AG04450 (cell line): ENCODE measurements around the gene KCNJ5. TPM values are rescaled to one million over a fixed set of nuclear protein-coding genes. Genes with fewer than 3 reads are reported as not detected.

Experiments used
- CTCF ChIA-PET: fragments of 300-600, 350-600 bp; formaldehyde crosslinking; extraction: SDS; loops from one replicate; lab custom pipeline; 2022; ENCODE audit warnings: antibody characterized with exemption, inconsistent platforms; lab: Charles Lee
- POLR2A ChIA-PET: fragments of 350-600 bp; formaldehyde crosslinking; extraction: SDS; loops from one replicate; lab custom pipeline; 2021; ENCODE audit warnings: antibody characterized with exemption, inconsistent platforms; lab: Yijun Ruan, JAX
- DNase-seq: peaks from one replicate; pipeline ENCODE4 v3.0.0-alpha.2; 2011; ENCODE audit warnings: low read depth, low spot score
- H3K27ac ChIP-seq: one replicate; pipeline ENCODE4 v1.5.1; 2012; ENCODE audit warnings: low read depth, low read length, control low read depth
- H3K27me3 ChIP-seq: one replicate; pipeline ENCODE4 v1.6.0; 2012; ENCODE audit warnings: low read length; ENCODE audit not compliant: control insufficient read depth, insufficient read depth
- H3K4me3 ChIP-seq: 2 replicates; pipeline ENCODE4 v1.5.1; 2011; ENCODE audit warnings: mild to moderate bottlenecking, low read depth, low read length, control low read depth
- H3K9me3 ChIP-seq: 2 replicates; pipeline ENCODE4 v1.5.1; 2012; ENCODE audit warnings: low read length; ENCODE audit not compliant: control insufficient read depth, insufficient read depth
- polyA plus RNA-seq: library from polyadenylated mRNA; depleted of rRNA; stranded (reverse); fragments of >200 nt; gene quantifications from 2 replicates; pipeline ENCODE4 v1.2.3, GENCODE V29; 2011
- TF ChIP-seq, protein P1 (sequence below): IDR thresholded peaks from 2 replicates; pipeline ENCODE4 v1.5.1; 2011; ENCODE audit warnings: low read depth, low read length, control low read depth, inconsistent platforms

KCNJ5 gene
- polyA plus RNA-seq, 1 experiment, result not detected

DNA sequence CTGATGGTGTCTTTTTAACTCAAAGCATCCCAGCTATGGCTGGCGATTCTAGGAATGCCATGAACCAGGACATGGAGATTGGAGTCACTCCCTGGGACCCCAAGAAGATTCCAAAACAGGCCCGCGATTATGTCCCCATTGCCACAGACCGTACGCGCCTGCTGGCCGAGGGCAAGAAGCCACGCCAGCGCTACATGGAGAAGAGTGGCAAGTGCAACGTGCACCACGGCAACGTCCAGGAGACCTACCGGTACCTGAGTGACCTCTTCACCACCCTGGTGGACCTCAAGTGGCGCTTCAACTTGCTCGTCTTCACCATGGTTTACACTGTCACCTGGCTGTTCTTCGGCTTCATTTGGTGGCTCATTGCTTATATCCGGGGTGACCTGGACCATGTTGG, 20.1 kb downstream of the KCNJ5 start:
- H3K4me3 ChIP-seq, result no peak overlapping the region
- no peak overlapping the region for H3K27ac ChIP-seq
- TF ChIP-seq, protein P1, sequence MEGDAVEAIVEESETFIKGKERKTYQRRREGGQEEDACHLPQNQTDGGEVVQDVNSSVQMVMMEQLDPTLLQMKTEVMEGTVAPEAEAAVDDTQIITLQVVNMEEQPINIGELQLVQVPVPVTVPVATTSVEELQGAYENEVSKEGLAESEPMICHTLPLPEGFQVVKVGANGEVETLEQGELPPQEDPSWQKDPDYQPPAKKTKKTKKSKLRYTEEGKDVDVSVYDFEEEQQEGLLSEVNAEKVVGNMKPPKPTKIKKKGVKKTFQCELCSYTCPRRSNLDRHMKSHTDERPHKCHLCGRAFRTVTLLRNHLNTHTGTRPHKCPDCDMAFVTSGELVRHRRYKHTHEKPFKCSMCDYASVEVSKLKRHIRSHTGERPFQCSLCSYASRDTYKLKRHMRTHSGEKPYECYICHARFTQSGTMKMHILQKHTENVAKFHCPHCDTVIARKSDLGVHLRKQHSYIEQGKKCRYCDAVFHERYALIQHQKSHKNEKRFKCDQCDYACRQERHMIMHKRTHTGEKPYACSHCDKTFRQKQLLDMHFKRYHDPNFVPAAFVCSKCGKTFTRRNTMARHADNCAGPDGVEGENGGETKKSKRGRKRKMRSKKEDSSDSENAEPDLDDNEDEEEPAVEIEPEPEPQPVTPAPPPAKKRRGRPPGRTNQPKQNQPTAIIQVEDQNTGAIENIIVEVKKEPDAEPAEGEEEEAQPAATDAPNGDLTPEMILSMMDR, result no peak
- H3K9me3 ChIP-seq, result peaks cover 8% of the 10 kb centered on the region; the same call in 1 of the 2 replicates
- peaks cover 14% of the 10 kb centered on the region for H3K27me3 ChIP-seq
- ChIA-PET CTCF (interaction anchor here (1.7 to 2.3 kb wide), 2 partner anchors 26 to 45 kb away, joined by 12 read pairs; no protein-coding TSS in a partner anchor), POLR2A (no interaction called here)
- no peak for DNase-seq

- TF ChIP-seq, protein P1, result no peak
- Histone ChIP-seq H3K9me3 (peaks cover 8% of the 10 kb centered on the region; the same call in 1 of the 2 replicates), H3K27me3 (peaks cover 17% of the 10 kb centered on the region), H3K27ac (no peak overlapping the region), H3K4me3 (no peak overlapping the region)
- POLR2A ChIA-PET, result no interaction called here
- no peak for DNase-seq
- CTCF ChIA-PET, result no interaction called here
Observed at GRCh38 chr11:128911701-128912100, 20.5 kb downstream of the KCNJ5 start.

GRCh38 chr11:128913806-128914205, 22.6 kb downstream of the KCNJ5 start:
- TF ChIP-seq, protein P1, result no peak
- ChIA-PET POLR2A (no interaction called here), CTCF (interaction anchor here (1.0 kb wide), 1 partner anchor 9 kb away, joined by 3 read pairs; no protein-coding TSS in a partner anchor)
- DNase-seq, result no peak
- H3K4me3 ChIP-seq, result no peak overlapping the region
- H3K9me3 ChIP-seq, result peaks cover 8% of the 10 kb centered on the region; the same call in 1 of the 2 replicates
- H3K27ac ChIP-seq, result no peak overlapping the region
- peaks cover 29% of the 10 kb centered on the region for H3K27me3 ChIP-seq

- H3K4me3 ChIP-seq, result no peak overlapping the region
Observed at GRCh38 chr11:128914216-128915148, 23.3 kb downstream of the KCNJ5 start.

More at GRCh38 chr11:128914216-128915148, 23.3 kb downstream of the KCNJ5 start:
- Histone ChIP-seq H3K27me3 (peaks cover 35% of the 10 kb centered on the region), H3K9me3 (peaks cover 8% of the 10 kb centered on the region; the same call in 1 of the 2 replicates), H3K27ac (no peak overlapping the region)
- CTCF ChIA-PET, result interaction anchor here (1.0 kb wide), 1 partner anchor 10 kb away, joined by 3 read pairs; no protein-coding TSS in a partner anchor
- POLR2A ChIA-PET, result no interaction called here
- DNase-seq, result no peak
- TF ChIP-seq, protein P1, result no peak
